ENCODE measurements around the gene MRPS12.
"Not testable (repeated sequence)": the region's sequence is repeated elsewhere in the genome, so short reads cannot be mapped to it uniquely, and the experiment has no call there.

Gene MRPS12

DNA sequence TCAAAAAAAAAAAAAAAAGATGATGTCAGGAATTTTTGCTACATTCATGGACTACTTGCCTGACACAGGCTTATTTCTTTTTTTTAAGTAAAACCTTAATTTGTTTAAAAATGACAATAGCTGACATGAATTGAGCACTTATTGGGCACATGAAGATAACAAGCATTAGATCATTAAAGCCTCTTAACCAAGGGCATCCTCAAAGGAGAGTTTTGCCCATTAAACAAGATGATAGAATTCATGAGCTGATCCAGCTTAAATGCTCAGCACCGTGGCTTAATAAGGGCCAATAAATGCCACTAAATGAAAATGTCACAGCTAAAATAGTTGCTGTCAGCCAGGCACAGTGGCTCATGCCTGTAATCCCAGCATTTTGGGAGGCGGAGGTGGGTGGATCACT is 25.5 kb downstream of the MRPS12 start:
- TF ChIP-seq EZH2phosphoT487 (conservative IDR thresholded peaks at IDR 0.05; ENCODE audit: low read length) = no peak
- Histone ChIP-seq H3F3A (ENCODE audit: insufficient read depth) (no peaks in the 10 kb centered on the region), H2AFZ (ENCODE audit: low read depth, low read length, severe bottlenecking) (no peak overlapping the region), H3K4me3 (ENCODE audit: insufficient read depth, low read length, poor library complexity, severe bottlenecking) (no peak overlapping the region), H3K27ac (ENCODE audit: low read depth, low read length) (no peak overlapping the region), H3K4me2 (ENCODE audit: low read depth, low read length, poor library complexity, severe bottlenecking) (no peak overlapping the region), H4K20me1 (ENCODE audit: low read depth, low read length) (no peaks in the 10 kb centered on the region), H3K79me2 (ENCODE audit: insufficient read depth, low read length) (no peaks in the 10 kb centered on the region), H3K27me3 (ENCODE audit: low read length) (no peaks in the 10 kb centered on the region), H3K9me3 (ENCODE audit: insufficient read depth, low read length) (no peaks in the 10 kb centered on the region), H3K9ac (ENCODE audit: low read length) (no peak overlapping the region), H3K36me3 (ENCODE audit: low read length) (no peaks in the 10 kb centered on the region), H3K9me2 (replicated peaks; ENCODE audit: insufficient read depth, low read length) (no peaks in the 10 kb centered on the region)

DNA sequence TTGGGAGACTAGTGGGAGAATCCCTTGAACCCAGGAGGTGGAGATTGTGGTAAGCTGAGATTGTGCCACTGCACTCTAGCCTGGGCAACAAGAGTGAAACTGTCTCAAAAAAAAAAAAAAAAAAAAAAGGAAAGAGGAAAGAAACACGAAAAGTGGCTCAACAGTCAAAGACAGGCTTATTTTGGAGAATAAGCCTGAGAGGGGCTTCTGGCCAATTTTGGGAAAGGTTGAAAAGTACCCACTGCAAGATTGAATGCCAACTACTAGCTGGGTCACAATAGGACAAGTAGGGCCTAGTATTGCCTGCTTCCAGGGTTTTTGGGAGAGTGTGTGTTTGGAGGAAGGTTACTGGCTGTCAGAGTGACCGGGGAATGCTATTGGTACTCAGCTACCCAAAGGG is 27.6 kb downstream of the MRPS12 start:
- H3K27ac ChIP-seq (ENCODE audit: low read depth, low read length) = no peak overlapping the region
- no peaks in the 10 kb centered on the region for H3F3A ChIP-seq (ENCODE audit: insufficient read depth)
- H3K27me3 ChIP-seq (ENCODE audit: low read length) = no peaks in the 10 kb centered on the region
- no peak overlapping the region for H3K9ac ChIP-seq (ENCODE audit: low read length)
- H3K4me3 ChIP-seq (ENCODE audit: insufficient read depth, low read length, poor library complexity, severe bottlenecking) = no peak overlapping the region
- no peak overlapping the region for H3K4me2 ChIP-seq (ENCODE audit: low read depth, low read length, poor library complexity, severe bottlenecking)
- no peaks in the 10 kb centered on the region for H3K9me3 ChIP-seq (ENCODE audit: insufficient read depth, low read length)
- no peaks in the 10 kb centered on the region for H3K79me2 ChIP-seq (ENCODE audit: insufficient read depth, low read length)
- H4K20me1 ChIP-seq (ENCODE audit: low read depth, low read length) = no peaks in the 10 kb centered on the region
- no peaks in the 10 kb centered on the region for H3K9me2 ChIP-seq (replicated peaks; ENCODE audit: insufficient read depth, low read length)
- H3K36me3 ChIP-seq (ENCODE audit: low read length) = no peaks in the 10 kb centered on the region
- TF ChIP-seq EZH2phosphoT487 (conservative IDR thresholded peaks at IDR 0.05; ENCODE audit: low read length) = no peak
- no peak for TF ChIP-seq CTCF (IDR thresholded peaks at IDR 0.05; ENCODE audit: insufficient read depth, low read length, poor library complexity, severe bottlenecking)
- H2AFZ ChIP-seq (ENCODE audit: low read depth, low read length, severe bottlenecking) = no peak overlapping the region

DNA sequence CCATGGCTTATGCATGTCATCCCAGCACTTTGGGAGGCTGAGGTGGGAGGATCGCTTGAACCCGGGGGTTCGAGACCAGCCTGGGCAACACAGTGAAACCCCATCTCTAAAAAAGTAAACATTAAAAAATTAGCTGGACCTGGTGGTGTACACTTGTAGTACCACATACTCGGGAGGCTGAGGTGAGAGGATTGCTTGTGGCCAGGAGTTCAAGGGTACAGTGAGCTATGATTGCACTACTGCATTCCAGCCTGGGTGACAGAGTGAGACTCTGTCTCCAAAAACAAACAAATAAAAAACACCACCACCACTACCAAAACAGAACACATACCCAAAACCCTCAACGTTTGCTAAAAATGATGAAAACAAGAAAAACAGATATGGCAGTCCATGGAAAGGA is 28.9 kb downstream of the MRPS12 start:
- H4K20me1 ChIP-seq (ENCODE audit: low read depth, low read length) = no peaks in the 10 kb centered on the region
- no peaks in the 10 kb centered on the region for H3F3A ChIP-seq (ENCODE audit: insufficient read depth)
- H3K9ac ChIP-seq (ENCODE audit: low read length) = no peak overlapping the region
- H3K4me3 ChIP-seq (ENCODE audit: insufficient read depth, low read length, poor library complexity, severe bottlenecking) = no peak overlapping the region
- H2AFZ ChIP-seq (ENCODE audit: low read depth, low read length, severe bottlenecking) = no peak overlapping the region
- H3K27ac ChIP-seq (ENCODE audit: low read depth, low read length) = no peak overlapping the region
- H3K9me3 ChIP-seq (ENCODE audit: insufficient read depth, low read length) = no peaks in the 10 kb centered on the region
- H3K27me3 ChIP-seq (ENCODE audit: low read length) = no peaks in the 10 kb centered on the region
- TF ChIP-seq EZH2phosphoT487 (conservative IDR thresholded peaks at IDR 0.05; ENCODE audit: low read length) (no peak), CTCF (IDR thresholded peaks at IDR 0.05; ENCODE audit: insufficient read depth, low read length, poor library complexity, severe bottlenecking) (no peak)
- H3K4me2 ChIP-seq (ENCODE audit: low read depth, low read length, poor library complexity, severe bottlenecking) = no peak overlapping the region
- no peaks in the 10 kb centered on the region for H3K9me2 ChIP-seq (replicated peaks; ENCODE audit: insufficient read depth, low read length)
- H3K36me3 ChIP-seq (ENCODE audit: low read length) = no peaks in the 10 kb centered on the region
- no peaks in the 10 kb centered on the region for H3K79me2 ChIP-seq (ENCODE audit: insufficient read depth, low read length)

- Histone ChIP-seq H3K27me3 (ENCODE audit: low read length) (no peaks in the 10 kb centered on the region), H3K36me3 (ENCODE audit: low read length) (no peaks in the 10 kb centered on the region), H3K4me2 (ENCODE audit: low read depth, low read length, poor library complexity, severe bottlenecking) (no peak overlapping the region), H3K27ac (ENCODE audit: low read depth, low read length) (no peak overlapping the region), H3K9ac (ENCODE audit: low read length) (no peak overlapping the region), H4K20me1 (ENCODE audit: low read depth, low read length) (no peaks in the 10 kb centered on the region), H3K9me2 (replicated peaks; ENCODE audit: insufficient read depth, low read length) (no peaks in the 10 kb centered on the region), H3F3A (ENCODE audit: insufficient read depth) (no peaks in the 10 kb centered on the region), H3K4me3 (ENCODE audit: insufficient read depth, low read length, poor library complexity, severe bottlenecking) (no peak overlapping the region), H3K79me2 (ENCODE audit: insufficient read depth, low read length) (no peaks in the 10 kb centered on the region), H3K9me3 (ENCODE audit: insufficient read depth, low read length) (no peaks in the 10 kb centered on the region), H2AFZ (ENCODE audit: low read depth, low read length, severe bottlenecking) (no peak overlapping the region)
- TF ChIP-seq EZH2phosphoT487 (conservative IDR thresholded peaks at IDR 0.05; ENCODE audit: low read length) (no peak), CTCF (IDR thresholded peaks at IDR 0.05; ENCODE audit: insufficient read depth, low read length, poor library complexity, severe bottlenecking) (no peak)
Observed at GRCh38 chr19:38964738-38965137, 34.0 kb downstream of the MRPS12 start.

DNA sequence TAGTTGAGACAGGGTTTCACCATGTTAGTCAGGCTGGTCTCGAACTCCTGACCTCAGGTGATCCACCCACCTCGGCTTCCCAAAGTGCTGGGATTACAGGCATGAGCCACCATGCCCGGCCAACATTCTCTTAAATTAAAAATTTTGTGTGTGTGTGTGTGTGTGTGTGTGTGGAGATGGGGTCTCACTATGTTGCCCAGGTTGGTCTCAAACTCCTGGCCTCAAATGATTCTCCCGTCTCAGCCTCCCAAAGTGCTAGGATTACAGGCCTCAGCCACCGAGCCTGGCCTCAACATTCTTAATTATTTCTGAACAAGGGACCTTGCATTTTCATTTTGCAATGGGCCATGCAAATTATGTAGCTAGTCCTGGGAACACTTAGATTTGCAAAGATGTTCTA is 35.4 kb downstream of the MRPS12 start:
- not testable (repeated sequence) for H3F3A ChIP-seq (ENCODE audit: insufficient read depth); H3K4me2 ChIP-seq (ENCODE audit: low read depth, low read length, poor library complexity, severe bottlenecking); H4K20me1 ChIP-seq (ENCODE audit: low read depth, low read length); H3K27ac ChIP-seq (ENCODE audit: low read depth, low read length); H3K79me2 ChIP-seq (ENCODE audit: insufficient read depth, low read length); H3K9me2 ChIP-seq (replicated peaks; ENCODE audit: insufficient read depth, low read length); H3K9me3 ChIP-seq (ENCODE audit: insufficient read depth, low read length); H3K4me3 ChIP-seq (ENCODE audit: insufficient read depth, low read length, poor library complexity, severe bottlenecking); H3K9ac ChIP-seq (ENCODE audit: low read length); H2AFZ ChIP-seq (ENCODE audit: low read depth, low read length, severe bottlenecking); H3K27me3 ChIP-seq (ENCODE audit: low read length); H3K36me3 ChIP-seq (ENCODE audit: low read length)
